Kidney (tissue), 14 donors: ENCODE results near the gene PARVB. TPM values are rescaled to one million over a fixed set of nuclear protein-coding genes. Genes with fewer than 3 reads are reported as not detected.

ENCODE experiments used
- DNase-seq, 5 donors: peaks; one replicate each; pipeline ENCODE4 v3.0.0-alpha.2; 2013 to 2020
- FAIRE-seq: peaks from 2 replicates; lab custom pipeline; 2012; peaks lifted over from hg19 to GRCh38; lab: Jason Lieb, UNC
- H3K27ac ChIP-seq, 2 donors: one replicate each; pipeline ENCODE4 v1.7.0; 2013; ENCODE audit warnings: low read depth in 2 of 2, low read length in 2 of 2, inconsistent platforms in 1 of 2
- H3K27me3 ChIP-seq: one replicate; pipeline ENCODE4 v1.7.1; 2013; ENCODE audit warnings: low read length, inconsistent platforms; ENCODE audit not compliant: control insufficient read depth, insufficient read depth
- H3K36me3 ChIP-seq, 3 donors: one replicate each; pipeline versions ENCODE4 v1.7.0 to v1.7.1; 2013; ENCODE audit warnings: low read length in 3 of 3, control low read depth in 1 of 3, inconsistent platforms in 1 of 3; ENCODE audit not compliant: insufficient read depth in 3 of 3, control insufficient read depth in 2 of 3
- H3K4me1 ChIP-seq, 3 donors: one replicate each; pipeline versions ENCODE4 v1.7.0 to v1.7.1; 2013; ENCODE audit warnings: low read length in 3 of 3, inconsistent platforms in 1 of 3, low read depth in 1 of 3; ENCODE audit not compliant: control insufficient read depth in 2 of 3, insufficient read depth in 2 of 3
- H3K4me3 ChIP-seq, 3 donors: one replicate each; pipeline versions ENCODE4 v1.7.0 to v1.8.1; 2013; ENCODE audit warnings: low read length in 3 of 3, control low read depth in 1 of 3, inconsistent platforms in 1 of 3
- H3K9ac ChIP-seq, 3 donors: one replicate each; pipeline versions ENCODE4 v1.7.0 to v1.7.1; 2013; ENCODE audit warnings: low read length in 3 of 3, control low read depth in 1 of 3, inconsistent platforms in 1 of 3
- H3K9me3 ChIP-seq, 3 donors: one replicate each; pipeline versions ENCODE4 v1.7.0 to v1.7.1; 2013; ENCODE audit warnings: low read length in 3 of 3, control low read depth in 1 of 3, inconsistent platforms in 1 of 3; ENCODE audit not compliant: control insufficient read depth in 2 of 3, insufficient read depth in 1 of 3
- CTCF ChIP-seq: IDR thresholded peaks from 3 replicates; pipeline ENCODE4 v1.5.1; 2012; ENCODE audit warnings: mild to moderate bottlenecking, moderate library complexity, borderline replicate concordance; ENCODE audit not compliant: insufficient read depth; ENCODE audit errors: extremely low read depth
- intact Hi-C: fragments of 100-400 bp; cut with DNase I; formaldehyde crosslinking; loops from one replicate; pipeline ENCODE4 v1.11.1; 2022
- polyA plus RNA-seq: library from polyadenylated mRNA; stranded (reverse); fragments of 350-450 nt; fragmentation: Illumina TruSeq; extraction: RNeasy Lipid Tissue Mini Kit (QIAGEN cat#74804); gene quantifications from one replicate; pipeline ENCODE4 v1.2.3, GENCODE V29; 2014; ENCODE audit warnings: low read depth, low replicate concordance; ENCODE audit not compliant: insufficient read depth
- total RNA-seq: library from RNA; stranded (reverse); fragmentation: NEBNext Ultra II Directional; extraction: Animal tissue kit (Norgen Biotek cat#: 25700); gene quantifications from one replicate; pipeline ENCODE4 v1.2.1, GENCODE V29; 2021
- donor health status: control.
- donor health status: control.
- donor health status: control.
- donor health status: control.
- donor health status: control.
- donor health status: DM: yes; HTN: yes; CAD: no.
- donor health status: Normal renal cell carcinoma (clear cell type).

Gene PARVB
- total and polyA plus RNA-seq, 2 donors from 2014 or later, result 32.9 to 51.1 TPM

GRCh38 chr22:44093791-44094190, 69.7 kb downstream of the PARVB start:
- peak in 1 of 5 donors; percentile 49 for DNase-seq
- intact Hi-C loops, result no loop called here
- Histone ChIP-seq H3K27me3 (no peaks in the 10 kb centered on the region), H3K4me1 (no peaks in the 10 kb centered on the region), H3K9me3 (no peaks in the 10 kb centered on the region), H3K36me3 (no peaks in the 10 kb centered on the region), H3K27ac (no peak overlapping the region), H3K4me3 (no peak overlapping the region), H3K9ac (no peak overlapping the region)
- no peak for FAIRE-seq
- no peak for TF ChIP-seq CTCF

GRCh38 chr22:44094751-44095302, 70.7 kb downstream of the PARVB start:
- no peaks in the 10 kb centered on the region for H3K9me3 ChIP-seq
- no peak overlapping the region for H3K4me3 ChIP-seq
- DNase-seq (peak in 1 of 5 donors; percentile 52), FAIRE-seq (no peak)
- no peaks in the 10 kb centered on the region for H3K27me3 ChIP-seq
- no peak overlapping the region for H3K27ac ChIP-seq
- TF ChIP-seq CTCF, result no peak
- intact Hi-C loops, result no loop called here
- no peaks in the 10 kb centered on the region for H3K4me1 ChIP-seq
- no peaks in the 10 kb centered on the region for H3K36me3 ChIP-seq
- no peak overlapping the region for H3K9ac ChIP-seq

GRCh38 chr22:44096736-44097135, 72.6 kb downstream of the PARVB start:
- Histone ChIP-seq H3K27ac (no peak overlapping the region), H3K36me3 (no peaks in the 10 kb centered on the region), H3K27me3 (no peaks in the 10 kb centered on the region), H3K9me3 (no peaks in the 10 kb centered on the region), H3K4me1 (no peaks in the 10 kb centered on the region), H3K4me3 (no peak overlapping the region), H3K9ac (no peak overlapping the region)
- DNase-seq (peak in 1 of 5 donors; percentile 55), FAIRE-seq (no peak)
- TF ChIP-seq CTCF, result no peak
- intact Hi-C loops, result no loop called here
